ENCODE measurements around the gene JAKMIP1.

DNA sequence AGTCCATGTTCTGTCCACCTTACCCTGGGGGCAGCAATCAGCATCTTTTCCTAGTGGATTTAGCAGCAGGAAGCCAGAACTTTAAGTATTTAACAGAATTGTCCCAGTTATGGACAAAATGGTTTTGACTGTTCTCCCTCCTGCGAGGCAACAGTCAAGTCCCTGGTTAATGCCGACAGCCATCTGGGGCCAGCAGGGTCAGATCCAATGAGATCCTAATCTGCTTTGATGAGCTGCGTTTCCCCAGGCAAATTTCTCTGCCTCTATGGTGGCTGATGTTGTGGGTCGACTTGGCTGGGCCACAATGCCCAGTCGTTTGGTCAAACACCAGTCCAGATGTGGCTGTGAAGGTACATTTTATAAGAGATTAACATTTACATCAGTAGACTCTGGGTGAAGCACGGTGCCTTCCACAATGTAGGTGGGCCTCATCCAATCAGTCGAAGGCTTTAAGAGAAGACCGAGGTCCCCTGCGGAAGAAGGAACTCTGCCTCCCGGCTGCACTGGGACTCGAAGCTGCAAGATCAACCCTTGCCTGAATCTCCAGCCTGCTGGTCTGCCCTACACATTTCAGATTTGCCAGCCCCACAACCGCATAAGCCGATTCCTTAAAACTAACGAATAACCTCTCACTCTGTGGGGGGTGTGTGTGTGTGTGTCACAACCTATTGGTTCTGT is 93.1 kb downstream of the JAKMIP1 start:
- TF ChIP-seq EZH2 (IDR thresholded peaks at IDR 0.05; ENCODE audit: borderline replicate concordance, insufficient read depth, low read length, poor library complexity, severe bottlenecking) (no peak), RAD21 (conservative IDR thresholded peaks at IDR 0.05) (no peak), TAF1 (IDR thresholded peaks at IDR 0.05; ENCODE audit: low read depth) (no peak), MXI1 (conservative IDR thresholded peaks at IDR 0.05; ENCODE audit: poor library complexity, severe bottlenecking) (no peak), POLR2AphosphoS5 (IDR thresholded peaks at IDR 0.05) (no peak), SMC3 (conservative IDR thresholded peaks at IDR 0.05; ENCODE audit: poor library complexity) (no peak), EP300 (conservative IDR thresholded peaks at IDR 0.05; ENCODE audit: poor library complexity, severe bottlenecking) (no peak)
- TF ChIP-seq, protein P1, sequence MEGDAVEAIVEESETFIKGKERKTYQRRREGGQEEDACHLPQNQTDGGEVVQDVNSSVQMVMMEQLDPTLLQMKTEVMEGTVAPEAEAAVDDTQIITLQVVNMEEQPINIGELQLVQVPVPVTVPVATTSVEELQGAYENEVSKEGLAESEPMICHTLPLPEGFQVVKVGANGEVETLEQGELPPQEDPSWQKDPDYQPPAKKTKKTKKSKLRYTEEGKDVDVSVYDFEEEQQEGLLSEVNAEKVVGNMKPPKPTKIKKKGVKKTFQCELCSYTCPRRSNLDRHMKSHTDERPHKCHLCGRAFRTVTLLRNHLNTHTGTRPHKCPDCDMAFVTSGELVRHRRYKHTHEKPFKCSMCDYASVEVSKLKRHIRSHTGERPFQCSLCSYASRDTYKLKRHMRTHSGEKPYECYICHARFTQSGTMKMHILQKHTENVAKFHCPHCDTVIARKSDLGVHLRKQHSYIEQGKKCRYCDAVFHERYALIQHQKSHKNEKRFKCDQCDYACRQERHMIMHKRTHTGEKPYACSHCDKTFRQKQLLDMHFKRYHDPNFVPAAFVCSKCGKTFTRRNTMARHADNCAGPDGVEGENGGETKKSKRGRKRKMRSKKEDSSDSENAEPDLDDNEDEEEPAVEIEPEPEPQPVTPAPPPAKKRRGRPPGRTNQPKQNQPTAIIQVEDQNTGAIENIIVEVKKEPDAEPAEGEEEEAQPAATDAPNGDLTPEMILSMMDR (IDR thresholded peaks at IDR 0.05; ENCODE audit: poor library complexity, severe bottlenecking) = no peak
- TF ChIP-seq, protein P2, sequence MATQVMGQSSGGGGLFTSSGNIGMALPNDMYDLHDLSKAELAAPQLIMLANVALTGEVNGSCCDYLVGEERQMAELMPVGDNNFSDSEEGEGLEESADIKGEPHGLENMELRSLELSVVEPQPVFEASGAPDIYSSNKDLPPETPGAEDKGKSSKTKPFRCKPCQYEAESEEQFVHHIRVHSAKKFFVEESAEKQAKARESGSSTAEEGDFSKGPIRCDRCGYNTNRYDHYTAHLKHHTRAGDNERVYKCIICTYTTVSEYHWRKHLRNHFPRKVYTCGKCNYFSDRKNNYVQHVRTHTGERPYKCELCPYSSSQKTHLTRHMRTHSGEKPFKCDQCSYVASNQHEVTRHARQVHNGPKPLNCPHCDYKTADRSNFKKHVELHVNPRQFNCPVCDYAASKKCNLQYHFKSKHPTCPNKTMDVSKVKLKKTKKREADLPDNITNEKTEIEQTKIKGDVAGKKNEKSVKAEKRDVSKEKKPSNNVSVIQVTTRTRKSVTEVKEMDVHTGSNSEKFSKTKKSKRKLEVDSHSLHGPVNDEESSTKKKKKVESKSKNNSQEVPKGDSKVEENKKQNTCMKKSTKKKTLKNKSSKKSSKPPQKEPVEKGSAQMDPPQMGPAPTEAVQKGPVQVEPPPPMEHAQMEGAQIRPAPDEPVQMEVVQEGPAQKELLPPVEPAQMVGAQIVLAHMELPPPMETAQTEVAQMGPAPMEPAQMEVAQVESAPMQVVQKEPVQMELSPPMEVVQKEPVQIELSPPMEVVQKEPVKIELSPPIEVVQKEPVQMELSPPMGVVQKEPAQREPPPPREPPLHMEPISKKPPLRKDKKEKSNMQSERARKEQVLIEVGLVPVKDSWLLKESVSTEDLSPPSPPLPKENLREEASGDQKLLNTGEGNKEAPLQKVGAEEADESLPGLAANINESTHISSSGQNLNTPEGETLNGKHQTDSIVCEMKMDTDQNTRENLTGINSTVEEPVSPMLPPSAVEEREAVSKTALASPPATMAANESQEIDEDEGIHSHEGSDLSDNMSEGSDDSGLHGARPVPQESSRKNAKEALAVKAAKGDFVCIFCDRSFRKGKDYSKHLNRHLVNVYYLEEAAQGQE (IDR thresholded peaks at IDR 0.05; ENCODE audit: borderline replicate concordance) = no peak

Data from neural cell (in vitro differentiated cells).